UCSD-AML1 (cell line): Measurements from ENCODE around the gene BCKDHA.
A peak's percentile ranks its signal among the peaks of the same experiment; 100 is the strongest.

Experiments used
- DNase-seq: peaks from one replicate; lab custom pipeline; 2025; ENCODE audit not compliant: unreplicated experiment; lab: John Stamatoyannopoulos, UW

Gene BCKDHA

DNA sequence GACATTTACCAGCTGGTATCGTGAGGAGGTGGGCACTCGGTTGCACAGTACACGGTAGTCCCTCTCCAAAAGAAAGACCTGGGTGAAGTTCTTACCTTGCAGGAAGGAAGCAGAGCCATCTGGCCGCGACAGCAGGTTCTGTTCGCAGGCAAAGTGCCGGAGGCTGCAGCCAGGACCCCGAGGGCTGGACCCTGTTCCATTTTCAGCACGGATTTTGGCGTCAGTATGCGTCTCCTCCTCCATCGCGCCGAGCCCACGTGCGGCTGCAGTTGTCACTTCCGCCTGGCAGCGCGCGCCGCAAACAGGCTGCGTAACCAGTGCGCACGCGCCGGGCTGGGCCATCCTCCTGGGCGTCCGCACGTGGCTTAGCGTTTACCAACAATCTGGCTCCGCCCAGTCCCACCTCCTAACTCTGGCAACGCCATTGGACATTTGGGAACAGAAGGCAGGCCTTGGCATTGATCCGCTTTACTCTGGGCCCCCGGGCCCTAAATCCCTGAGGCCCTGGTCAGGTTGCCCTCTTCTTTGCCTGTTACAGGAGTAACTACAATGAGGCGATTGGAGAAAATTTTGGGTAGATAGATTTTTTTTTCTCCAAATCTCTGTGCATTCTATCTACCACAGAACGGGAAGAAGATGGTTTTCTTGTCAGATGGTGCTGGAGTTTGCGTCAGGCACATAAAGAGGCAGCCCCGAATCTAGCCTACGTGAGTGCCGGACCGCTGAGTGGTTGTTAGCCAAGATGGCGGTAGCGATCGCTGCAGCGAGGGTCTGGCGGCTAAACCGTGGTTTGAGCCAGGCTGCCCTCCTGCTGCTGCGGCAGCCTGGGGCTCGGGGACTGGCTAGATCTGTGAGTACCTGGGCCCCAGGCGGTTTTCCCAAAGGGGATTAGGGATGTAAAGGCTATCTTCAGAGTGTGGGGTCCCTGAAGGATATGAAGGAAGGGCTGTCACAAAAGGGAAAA is at the start of gene BCKDHA, which contains the start of gene EXOSC5:
BCKDHA (plus strand) TSS at position 733 of the 964 bp plus-strand sequence; CDS start at position 743, 10 bp downstream.
EXOSC5 (minus strand) TSS at position 274 of the 964 bp plus-strand sequence; CDS start at position 243, 31 bp downstream.
- peak; percentile 99 for DNase-seq

DNA sequence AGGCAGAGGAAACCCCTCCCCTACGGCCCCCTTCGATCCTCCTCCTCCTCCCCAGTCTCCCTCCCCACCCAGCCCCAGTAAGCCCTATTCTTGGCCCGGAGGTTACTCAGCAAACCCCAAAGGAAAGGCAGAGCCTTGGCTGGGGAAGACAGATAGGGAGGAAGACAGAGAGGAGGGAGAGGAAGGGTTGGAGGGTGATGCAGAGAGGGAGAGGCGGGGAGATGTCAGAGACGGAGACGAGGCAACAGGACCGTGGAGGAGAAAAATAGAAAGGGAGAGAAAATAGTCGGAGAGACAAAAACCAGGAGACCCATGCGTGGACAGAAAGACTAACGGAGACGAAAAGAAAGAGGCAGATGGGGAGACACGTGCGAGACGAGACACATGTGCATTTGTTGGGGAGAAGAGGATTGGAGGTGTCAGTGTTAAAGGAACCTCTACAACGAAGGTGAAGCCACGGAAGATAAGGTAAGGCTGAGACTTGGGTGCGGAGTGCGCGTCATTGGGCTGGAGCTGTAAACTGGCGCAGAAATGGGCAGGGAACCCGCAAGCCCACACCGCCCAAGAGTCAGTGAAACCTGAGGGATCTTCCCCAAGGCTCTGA is 46.8 kb upstream of the BCKDHA start:
- peak; percentile 77 for DNase-seq

DNA sequence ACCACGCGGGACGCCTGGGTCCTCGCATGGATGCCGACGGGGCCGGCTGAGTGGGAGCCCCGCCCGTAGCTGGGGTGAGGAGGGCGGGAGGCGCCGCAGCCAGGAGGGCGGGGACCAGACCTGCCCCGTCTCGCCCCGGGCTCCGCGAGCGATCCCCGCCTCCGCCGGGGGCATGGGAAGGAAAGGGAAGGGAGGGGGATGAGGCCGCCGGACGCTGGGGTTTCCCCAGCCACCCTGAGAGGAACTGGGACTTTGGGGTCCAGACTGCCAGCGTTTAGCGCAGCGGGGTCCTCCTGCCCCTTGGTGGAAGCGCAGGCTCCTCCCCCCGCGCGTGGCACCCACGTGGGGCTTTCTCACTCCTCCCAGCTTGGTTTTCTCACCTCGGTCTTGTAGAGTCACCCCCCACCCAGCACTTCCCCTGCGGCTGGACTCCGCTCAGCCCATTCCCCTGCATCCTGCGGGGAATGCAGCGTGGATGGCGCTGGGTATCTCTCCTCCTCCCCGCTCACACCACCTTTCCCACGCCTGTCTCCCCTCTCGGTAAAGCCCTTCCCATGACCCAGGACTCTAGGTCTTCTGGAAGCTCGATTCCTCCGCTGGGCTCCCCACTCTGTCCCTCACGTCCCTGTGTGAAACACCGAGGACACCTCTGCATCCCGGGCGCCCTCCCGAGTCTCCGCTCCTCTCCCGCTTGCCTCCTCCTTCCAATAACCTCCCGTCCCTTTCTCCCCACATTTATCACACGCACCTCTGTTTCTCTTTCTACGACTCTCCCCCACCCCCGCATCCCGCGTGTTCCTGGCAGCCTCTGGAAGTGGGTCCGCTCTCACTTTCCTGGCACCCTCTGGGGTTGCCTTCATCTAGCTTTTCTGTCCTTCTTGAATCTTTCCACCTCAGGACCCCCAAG is 46.0 kb upstream of the BCKDHA start:
- DNase-seq = peak; percentile 93

DNA sequence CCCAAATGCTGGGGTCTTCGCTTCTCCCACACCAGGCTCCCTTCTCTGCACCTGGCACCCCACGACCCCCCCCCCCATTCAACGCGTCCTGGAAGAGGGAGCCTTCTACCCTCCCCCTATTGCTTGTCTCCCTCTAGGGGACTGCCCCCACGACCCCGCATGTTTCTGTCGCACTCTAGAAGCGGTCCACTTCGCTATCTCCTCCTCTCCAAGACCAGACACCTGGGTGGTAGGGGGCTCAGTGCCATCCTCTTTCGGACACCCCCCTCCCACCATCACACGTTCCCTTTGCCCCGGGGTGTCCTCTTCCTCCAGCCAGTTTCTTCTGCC is 45.4 kb upstream of the BCKDHA start:
- no peak for DNase-seq

DNA sequence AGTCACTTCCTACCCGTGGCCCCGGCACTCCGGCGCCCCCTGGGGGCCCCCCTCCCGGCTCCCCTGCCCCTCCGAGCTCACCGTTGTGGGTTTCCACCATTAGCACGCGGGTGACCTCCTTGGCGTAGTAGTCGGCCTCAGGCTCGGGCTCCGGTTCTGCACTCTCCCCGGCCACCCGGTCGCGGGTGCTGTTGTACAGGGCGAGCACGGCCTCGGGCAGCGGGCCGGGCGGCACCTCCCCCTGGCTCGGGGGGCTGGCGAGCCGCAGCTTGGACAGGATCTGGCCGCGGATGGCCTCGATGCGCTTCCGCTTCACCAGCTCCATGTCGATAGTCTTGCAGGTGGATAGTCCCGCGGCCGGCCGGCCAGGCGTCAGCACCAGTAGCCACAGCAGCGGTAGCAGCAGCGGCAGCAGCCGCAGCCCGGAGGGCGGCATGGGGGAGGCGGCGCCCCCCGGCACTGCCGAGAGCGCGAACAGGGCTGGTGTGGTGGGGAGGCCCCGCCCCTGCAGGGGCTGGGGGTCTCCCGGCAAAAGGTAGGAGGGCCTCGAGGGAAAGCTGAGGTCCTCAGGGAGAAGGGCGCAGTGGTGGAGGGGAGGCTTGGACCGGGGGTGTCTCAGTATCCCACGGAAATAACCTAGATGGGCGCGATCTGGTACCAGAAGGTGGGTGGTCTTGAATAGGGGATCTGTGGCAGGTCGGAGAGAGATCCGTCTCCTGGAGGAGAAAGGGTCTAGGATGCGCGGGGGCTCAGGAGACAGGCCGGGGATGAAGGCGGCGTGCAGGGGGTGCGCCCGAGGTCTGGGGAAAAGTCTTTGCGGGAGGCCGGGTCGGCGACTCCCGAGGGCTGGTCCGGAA is 44.8 kb upstream of the BCKDHA start:
- peak; percentile 78 for DNase-seq

DNA sequence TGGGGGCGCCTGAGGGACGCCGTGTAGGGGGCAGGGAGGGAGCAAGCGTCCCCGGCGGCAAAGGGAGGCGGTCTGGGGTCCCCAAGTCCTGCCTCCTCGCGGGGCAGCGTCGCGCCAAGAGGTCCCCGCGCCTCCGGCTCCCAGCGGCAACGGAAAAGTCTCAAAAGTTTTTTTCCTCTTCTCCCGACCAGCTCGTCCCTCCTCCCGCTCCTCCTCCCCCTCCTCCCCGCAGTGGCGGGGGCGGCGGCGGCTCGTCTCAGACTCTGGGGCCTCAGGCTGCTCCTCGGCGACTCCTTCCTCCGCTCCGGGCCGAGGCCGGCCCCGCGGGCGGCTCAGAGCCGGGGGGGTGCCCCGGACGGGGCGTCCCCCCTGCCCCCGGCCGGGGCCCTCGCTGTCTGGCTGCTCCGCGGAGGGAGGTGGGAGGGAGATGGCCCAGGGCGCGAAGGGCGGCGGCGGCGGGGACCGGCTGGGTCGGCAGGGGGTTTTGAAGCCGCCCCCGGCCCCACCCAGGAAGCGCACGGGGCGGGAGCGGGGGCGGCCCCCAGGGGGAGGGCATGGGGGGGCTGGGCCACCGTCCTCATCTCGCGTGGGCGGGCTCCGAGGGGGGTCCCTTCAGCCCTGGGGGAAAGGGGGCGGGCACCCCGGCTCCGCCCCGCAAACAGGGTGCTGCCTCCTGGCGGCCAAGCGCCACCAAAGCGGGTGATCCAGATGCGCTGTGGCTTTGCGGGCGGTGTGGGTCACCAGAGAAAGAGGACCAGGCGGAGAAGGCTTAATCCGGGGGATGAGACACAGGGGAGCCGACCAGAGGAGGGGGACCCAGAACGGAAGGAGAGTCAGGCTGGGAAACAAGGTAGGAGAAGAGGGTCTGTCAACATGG is 43.9 kb upstream of the BCKDHA start, which contains the start of gene TGFB1:
TGFB1 (minus strand) TSS at position 457 of the 877 bp plus-strand sequence. CDS start 878 bp downstream, outside the sequence.
- peak; percentile 98 for DNase-seq

DNA sequence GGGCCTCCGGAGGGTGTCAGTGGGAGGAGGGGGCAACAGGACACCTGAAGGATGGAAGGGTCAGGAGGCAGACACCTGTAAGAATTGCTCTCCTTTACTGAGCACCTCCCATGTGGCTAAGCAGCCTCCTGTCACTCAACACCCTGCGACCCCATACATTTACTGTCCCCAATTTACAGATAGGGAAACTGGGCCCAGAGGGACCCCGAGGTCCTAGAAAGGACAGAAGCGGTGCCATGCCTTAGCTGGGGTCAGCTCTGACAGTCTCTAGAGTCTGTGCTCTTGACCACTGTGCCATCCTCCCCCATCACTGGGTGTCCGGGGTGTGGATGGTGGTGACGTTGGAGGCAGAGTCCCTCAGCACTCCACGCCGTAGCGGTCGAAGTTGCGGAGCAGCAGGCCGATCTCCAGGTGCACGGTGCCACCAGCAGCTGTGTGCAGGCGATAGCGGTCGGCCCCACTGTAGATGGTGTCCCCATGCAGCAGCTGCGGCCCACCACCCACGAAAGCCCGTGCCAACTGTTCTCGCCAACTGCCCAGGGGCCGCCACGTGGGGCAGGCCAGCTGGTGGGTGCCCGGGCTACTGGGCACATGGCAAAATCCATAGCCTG is 43.2 kb upstream of the BCKDHA start:
- DNase-seq = no peak

DNA sequence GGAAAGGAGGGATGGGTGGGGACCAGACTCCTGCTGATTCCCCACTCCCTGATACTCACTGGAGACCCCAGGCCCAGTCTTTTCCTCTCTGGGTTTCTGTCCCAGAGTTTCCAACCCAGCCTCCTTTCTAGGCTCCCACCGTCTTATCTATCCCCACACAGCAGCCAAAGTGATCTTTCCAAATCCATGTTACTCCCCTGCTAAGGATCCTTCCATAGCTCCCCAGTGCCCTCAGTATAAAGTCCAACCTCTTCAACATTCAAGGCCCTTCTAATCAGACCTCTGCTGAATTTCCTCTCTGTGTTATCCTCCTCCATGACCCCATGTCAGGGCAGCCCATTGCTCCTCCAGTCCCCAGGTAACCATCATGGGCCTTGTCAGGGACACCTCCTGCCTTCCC is 42.6 kb upstream of the BCKDHA start:
- DNase-seq = no peak

DNA sequence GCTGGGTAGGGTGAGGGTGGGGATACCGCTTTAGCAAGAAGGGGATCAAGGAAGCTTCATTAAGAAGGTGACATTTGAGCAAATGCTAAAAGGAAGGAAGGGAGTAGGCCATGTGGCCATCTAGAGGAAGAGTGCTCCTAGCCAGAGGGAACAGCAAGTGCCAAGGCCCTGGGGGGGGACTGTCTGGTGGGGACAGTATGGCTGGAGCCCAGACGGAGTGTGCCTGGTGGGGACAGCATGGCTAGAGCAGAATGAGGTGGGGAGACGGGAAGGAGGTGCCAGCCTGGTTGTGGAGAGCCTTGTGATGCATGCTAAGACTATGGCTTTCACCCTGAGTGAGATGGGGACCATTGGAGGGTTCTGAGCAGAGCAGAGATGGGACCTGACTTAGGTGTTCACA is 41.8 kb upstream of the BCKDHA start:
- DNase-seq = peak; percentile 51

DNA sequence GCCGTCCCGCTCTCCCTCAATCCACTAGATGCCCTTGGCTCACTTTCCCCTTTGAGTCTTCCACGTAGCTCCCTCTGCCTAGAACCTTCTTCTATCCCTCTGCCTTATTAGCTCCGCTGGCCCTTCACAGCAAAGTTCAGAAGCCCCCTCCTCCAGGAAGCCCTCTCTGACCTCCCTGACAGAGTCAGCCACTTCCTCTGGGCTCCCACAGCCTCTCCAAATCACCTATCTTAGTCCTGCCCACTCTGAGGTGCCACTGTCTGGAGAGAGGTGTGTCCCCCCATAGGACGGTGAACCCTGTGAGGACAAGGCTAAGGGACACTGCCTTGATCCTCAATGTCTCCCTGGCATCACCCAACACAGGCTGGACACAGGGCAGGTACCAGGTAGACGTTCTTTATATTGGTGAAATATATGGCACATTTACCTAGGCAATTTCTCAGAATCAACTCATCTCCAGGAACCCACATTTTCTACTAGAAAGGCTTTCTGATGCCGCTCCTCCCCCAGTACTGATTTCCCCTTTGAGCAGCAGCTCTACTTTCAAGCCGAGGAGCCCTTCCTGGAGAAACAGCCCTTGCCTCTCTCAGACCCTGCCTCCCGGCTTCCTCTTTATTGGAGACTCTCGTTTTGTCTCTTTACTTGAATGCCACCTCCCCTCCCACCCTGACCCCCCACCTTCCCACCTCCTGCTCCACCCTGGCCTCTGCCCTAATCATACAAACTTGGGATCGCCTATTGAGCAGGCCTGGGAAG is 40.5 kb upstream of the BCKDHA start:
- peak; percentile 38 for DNase-seq

DNA sequence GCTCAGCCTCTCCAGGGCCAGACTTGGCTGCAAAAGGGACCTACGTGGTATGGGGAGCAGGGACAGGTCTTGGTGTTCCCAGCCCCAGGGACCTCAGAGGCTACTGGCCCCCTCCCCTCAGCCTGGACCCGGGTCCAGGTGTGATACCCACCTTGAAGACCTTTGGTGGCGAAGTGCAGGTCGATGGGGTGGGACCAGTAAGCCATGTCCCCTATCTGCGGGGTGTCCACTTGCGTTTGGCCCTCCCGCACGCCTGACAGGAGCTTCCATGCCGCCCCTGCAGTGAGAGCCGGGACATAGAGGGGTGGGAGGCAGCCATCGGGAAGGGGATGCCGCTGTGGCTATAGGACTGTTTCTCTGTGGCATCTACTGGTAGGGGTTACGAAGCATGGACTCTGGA is 39.9 kb upstream of the BCKDHA start:
- DNase-seq = no peak

DNA sequence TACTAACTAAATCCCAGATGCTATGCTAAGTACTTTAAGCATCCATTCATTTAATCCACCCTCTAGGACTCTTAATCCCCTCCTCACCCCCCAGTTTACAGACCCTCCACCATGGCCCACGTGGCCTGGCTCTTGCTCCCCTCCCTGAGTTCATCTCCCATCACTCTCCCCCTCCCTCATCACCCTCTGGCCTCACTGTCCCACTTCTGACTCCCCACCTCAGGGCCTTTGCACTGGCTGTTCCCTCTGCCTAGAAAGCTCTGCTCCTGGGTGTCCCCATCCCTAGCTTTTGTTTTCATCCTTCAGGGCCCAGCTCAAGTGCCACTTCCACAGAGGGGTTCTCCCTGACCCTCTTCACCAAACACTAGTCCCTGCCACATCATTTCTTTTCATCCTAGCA is 37.9 kb upstream of the BCKDHA start:
- DNase-seq = no peak

DNA sequence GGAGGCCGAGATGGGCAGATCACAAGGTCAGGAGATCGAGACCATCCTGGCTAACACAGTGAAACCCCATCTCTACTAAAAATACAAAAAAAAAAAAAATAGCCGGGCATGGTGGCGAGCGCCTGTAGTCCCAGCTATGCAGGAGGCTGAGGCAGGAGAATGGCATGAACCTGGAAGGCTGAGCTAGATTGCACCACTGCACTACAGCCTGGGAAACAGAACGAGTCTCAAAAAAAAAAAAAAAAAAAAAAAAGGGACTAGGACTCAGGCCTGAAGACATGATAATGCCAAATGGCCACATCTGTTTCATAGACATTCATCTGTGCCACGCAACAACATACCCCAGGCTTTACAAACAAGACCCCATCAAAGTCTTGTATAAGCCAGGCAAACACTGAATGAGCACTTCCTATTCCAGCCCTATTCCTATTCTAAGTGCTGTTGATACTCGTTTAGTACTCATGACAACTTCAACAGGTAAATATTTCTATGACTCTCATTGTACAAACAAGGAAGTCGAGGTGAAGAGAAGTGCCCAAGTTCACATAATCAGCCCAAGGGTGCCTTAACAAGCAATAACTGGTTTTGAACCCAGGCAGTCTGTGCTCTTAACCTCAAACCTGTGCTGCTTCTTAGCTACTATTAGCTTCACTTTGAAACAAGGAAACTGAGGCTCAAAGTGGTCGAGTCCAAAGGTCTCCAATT is 35.3 kb upstream of the BCKDHA start:
- no peak for DNase-seq

DNA sequence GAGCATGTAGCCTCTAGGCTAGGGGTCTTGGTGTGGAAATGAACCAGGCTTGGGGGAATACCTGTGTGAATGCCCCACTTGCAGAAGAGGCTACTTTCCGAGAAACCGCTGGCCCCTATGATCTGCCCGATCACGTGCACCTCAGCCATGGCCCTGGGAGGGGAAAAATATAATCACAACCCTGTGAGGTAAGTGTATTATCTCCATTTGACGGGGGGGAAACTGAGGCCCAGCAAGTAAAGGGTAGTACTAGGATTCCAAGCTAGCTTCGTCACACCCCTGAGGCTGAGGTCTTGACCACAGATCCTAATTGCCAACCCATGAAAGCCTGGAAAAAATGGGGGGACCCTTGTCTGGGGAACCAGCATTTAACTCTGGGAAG is 34.3 kb upstream of the BCKDHA start:
- DNase-seq = no peak

DNA sequence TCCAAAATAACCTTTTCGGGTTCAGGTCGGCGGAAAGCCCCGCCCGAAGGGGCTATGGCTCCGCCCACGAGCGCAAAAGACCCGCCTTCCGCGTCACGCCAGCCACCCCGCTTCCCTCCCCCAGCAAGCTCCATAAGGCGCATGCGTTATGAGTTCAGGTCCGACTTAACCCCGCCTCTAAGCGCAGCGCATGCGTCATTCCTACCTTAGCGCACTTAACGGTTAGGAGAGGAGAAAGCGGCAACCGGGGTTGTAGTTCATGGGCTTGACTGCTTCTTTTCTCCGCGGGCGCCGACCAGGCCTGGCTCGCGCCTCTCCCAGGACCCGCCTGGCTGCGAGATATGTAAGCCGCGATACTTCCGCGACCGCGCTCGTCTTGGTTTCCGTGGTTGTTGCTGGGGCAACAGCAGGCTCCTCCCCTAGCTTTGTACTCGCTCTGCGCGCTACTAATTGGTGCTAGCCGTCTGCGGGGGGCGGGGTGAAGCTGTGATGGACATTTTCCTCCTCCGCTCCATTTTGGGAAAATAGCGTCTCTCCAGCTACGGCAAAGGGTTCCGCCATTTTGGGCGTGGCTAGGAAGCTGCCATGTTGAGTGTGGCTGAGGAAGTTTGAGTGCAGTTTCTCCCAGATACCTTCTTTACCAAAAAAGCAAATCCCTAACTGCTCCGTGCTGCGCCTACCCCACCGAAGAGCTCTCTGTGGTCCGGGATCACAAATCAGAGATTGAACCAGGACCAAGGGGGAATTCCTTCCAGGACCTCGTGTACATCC is 33.7 kb upstream of the BCKDHA start, which contains the start of gene B9D2:
B9D2 (minus strand) TSS at position 397 of the 771 bp plus-strand sequence. CDS start 630 bp downstream, outside the sequence.
- DNase-seq = peak; percentile 98

DNA sequence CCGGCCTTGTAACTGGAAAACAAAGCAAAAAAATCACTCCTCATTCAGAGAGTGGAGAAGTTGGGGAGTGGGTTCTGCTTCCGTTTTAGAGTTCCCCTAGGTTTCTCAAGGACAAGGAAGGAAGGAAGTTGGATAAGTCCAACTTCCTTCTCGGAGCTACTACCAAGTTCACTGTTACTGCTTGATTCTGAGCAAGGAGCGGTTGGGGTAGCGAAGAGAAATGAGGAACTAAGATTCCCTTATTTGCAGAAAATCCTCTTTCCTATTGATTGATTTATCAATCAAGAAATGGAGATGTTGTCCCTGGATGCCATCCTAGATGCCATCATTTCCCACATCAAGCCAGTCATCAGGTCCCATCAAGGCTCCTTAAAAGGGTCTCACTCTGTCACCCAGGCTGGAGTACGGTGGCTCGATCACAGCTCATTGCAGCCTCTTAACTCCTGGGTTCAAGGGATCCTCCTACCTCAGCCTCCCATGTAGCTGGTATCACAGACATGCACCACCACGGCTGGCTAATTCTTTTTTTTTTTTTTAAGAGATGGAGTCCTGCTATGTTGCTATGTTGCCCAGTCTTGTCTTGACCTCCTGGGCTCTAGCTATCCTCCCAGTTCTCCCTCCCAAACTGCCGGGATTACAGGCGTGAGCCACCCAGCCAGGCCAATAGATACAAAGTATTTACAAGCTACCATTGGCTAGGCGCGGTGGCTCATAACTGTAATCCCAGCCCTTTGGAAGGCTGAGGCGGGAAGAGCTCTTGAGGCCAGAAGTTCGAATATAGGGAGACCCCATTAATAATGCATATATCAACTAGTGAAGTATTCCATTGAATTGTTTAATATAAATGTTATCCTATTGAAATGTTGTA is 32.9 kb upstream of the BCKDHA start:
- no peak for DNase-seq
